ENCODE data around the gene NF2.
"Not testable (repeated sequence)": the region's sequence is repeated elsewhere in the genome, so short reads cannot be mapped to it uniquely, and the experiment has no call there.

NF2 gene

DNA sequence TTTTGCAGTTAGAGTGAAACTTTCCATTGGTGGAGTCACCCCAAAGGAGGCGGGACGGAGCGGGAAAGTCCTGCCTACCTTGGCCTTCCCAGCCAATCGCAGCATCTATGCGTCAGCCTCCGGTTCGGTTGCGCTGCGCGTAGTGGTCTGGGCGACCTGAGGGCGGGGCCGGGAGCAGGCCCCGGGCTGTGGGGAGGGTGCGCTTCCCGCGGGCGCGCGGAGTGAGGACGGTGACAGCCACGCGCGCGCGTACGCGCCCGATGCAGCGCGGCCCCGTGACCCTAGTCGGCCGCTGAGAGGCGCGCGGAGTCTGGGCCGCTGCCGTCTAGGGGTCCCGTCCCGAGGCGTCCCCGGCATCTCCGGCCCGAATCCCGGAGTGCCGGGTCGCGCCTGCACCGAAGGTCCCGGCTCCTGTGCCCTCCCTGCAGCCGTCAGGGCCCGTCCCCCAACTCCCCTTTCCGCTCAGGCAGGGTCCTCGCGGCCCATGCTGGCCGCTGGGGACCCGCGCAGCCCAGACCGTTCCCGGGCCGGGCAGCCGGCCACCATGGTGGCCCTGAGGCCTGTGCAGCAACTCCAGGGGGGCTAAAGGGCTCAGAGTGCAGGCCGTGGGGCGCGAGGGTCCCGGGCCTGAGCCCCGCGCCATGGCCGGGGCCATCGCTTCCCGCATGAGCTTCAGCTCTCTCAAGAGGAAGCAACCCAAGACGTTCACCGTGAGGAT, at the start of gene NF2:
TSS of gene NF2 (plus strand) at position 276 of the 718 bp plus-strand sequence. CDS start at position 642, 366 bp downstream.
- peaks cover 12% of the 10 kb centered on the region for H3K36me3 Mint-ChIP-seq (ENCODE audit: low read depth)
- no peaks in the 10 kb centered on the region for H3K9me3 Mint-ChIP-seq
- peaks cover 36% of the 10 kb centered on the region for H3K4me1 Mint-ChIP-seq (ENCODE audit: low read depth)
- peak within 1 kb of the TSS; percentile 88 for H3K4me3 Mint-ChIP-seq
- H3K27me3 Mint-ChIP-seq: no peaks in the 10 kb centered on the region
- peak within 1 kb of the TSS; percentile 90 for H3K27ac Mint-ChIP-seq

DNA sequence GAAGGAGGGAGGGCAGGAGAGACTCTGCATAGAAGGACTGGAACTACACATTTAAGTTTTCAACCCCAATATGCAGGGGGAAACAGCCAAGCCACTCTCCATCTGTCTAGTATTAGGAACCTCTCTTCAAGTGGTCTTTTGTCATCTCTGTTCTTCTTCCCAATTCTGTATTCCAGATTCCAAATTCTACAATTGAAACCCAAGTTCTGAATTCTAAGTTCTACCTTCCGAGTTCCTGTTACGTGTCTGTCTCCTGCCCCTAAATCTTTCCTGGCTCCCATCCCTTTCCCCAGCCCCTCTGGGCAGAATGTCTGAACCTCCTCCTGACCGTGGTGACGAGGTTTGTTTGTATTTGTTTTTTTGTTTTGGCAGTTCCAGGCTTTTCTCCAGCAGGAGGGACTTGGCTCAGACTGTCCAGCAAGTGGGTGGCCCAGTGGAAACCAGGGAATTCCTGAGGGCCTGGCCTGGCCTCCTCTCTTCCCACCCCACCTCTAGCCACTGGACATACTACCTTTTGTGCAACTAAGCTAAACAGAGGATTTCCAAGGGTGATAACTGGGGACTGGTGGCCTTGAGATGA, 48.3 kb upstream of the NF2 start:
- Mint-ChIP-seq H3K27ac (no peak overlapping the region), H3K36me3 (ENCODE audit: low read depth) (peaks cover 31% of the 10 kb centered on the region), H3K9me3 (no peaks in the 10 kb centered on the region), H3K27me3 (no peaks in the 10 kb centered on the region), H3K4me1 (ENCODE audit: low read depth) (peaks cover 17% of the 10 kb centered on the region), H3K4me3 (no peak overlapping the region)

GRCh38 chr22:29559030-29559429, 44.4 kb upstream of the NF2 start:
- H3K36me3 Mint-ChIP-seq (ENCODE audit: low read depth): peaks cover 26% of the 10 kb centered on the region
- no peak overlapping the region for H3K4me3 Mint-ChIP-seq
- no peaks in the 10 kb centered on the region for H3K27me3 Mint-ChIP-seq

DNA sequence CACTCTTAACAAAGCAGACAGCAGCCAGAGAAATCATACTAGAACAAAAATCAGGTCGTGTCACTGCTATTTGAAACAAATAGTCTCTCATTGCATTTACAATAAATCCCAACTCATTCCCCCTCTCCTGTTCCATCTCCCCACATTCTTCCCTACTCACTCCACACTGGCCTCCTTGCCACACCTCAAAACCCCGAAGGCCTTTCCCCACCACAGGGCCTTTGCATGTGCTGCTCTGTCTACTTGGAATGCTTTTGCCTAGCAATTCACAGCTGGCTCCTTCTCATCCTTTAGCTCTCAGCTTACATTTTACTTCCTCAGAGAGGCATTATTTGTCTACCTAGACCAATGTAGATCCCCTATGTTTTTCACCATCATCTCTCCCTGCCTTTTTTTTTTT, 43.6 kb upstream of the NF2 start:
- no peak overlapping the region for H3K4me3 Mint-ChIP-seq
- H3K4me1 Mint-ChIP-seq (ENCODE audit: low read depth): peaks cover 5% of the 10 kb centered on the region
- peaks cover 28% of the 10 kb centered on the region for H3K36me3 Mint-ChIP-seq (ENCODE audit: low read depth)
- H3K9me3 Mint-ChIP-seq: no peaks in the 10 kb centered on the region
- H3K27ac Mint-ChIP-seq: peak overlapping the region; percentile 23
- no peaks in the 10 kb centered on the region for H3K27me3 Mint-ChIP-seq

More at GRCh38 chr22:29559030-29559429, 44.4 kb upstream of the NF2 start:
- Mint-ChIP-seq H3K27ac (no peak overlapping the region), H3K4me1 (ENCODE audit: low read depth) (peaks cover 5% of the 10 kb centered on the region), H3K9me3 (no peaks in the 10 kb centered on the region)

- H3K9me3 Mint-ChIP-seq: no peaks in the 10 kb centered on the region
- H3K27ac Mint-ChIP-seq: no peak overlapping the region
- no peaks in the 10 kb centered on the region for H3K27me3 Mint-ChIP-seq
- peaks cover 23% of the 10 kb centered on the region for H3K36me3 Mint-ChIP-seq (ENCODE audit: low read depth)
- no peaks in the 10 kb centered on the region for H3K4me1 Mint-ChIP-seq (ENCODE audit: low read depth)
- no peak overlapping the region for H3K4me3 Mint-ChIP-seq
Measured at GRCh38 chr22:29563652-29564460, 39.6 kb upstream of the NF2 start.

DNA sequence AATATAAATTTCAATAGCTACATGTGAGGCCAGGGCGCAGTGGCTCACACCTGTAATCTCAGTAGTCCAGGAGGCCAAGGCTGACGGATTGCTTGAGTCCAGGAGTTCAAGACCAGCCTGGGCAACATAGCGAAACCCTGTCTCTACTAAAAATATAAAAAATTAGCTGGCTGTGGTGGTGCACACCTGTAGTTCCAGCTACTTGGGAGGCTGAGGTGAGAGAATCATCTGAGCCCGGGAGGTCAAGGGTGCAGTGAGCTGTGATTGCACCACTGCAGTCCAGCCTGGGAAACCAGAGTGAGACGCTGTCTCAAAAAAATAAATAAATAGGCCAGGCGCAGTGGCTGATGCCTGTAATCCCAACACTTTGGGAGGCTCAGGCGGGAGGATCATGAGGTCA, 36.9 kb upstream of the NF2 start:
- not testable (repeated sequence) for H3K9me3 Mint-ChIP-seq; H3K27me3 Mint-ChIP-seq; H3K27ac Mint-ChIP-seq; H3K4me1 Mint-ChIP-seq (ENCODE audit: low read depth); H3K4me3 Mint-ChIP-seq
- H3K36me3 Mint-ChIP-seq (ENCODE audit: low read depth): peaks cover 16% of the 10 kb centered on the region

GRCh38 chr22:29567338-29567737, 36.1 kb upstream of the NF2 start:
- no peaks in the 10 kb centered on the region for H3K9me3 Mint-ChIP-seq
- H3K4me1 Mint-ChIP-seq (ENCODE audit: low read depth): no peaks in the 10 kb centered on the region
- peaks cover 16% of the 10 kb centered on the region for H3K36me3 Mint-ChIP-seq (ENCODE audit: low read depth)
- H3K27ac Mint-ChIP-seq: no peak overlapping the region
- H3K4me3 Mint-ChIP-seq: no peak overlapping the region
- no peaks in the 10 kb centered on the region for H3K27me3 Mint-ChIP-seq

DNA sequence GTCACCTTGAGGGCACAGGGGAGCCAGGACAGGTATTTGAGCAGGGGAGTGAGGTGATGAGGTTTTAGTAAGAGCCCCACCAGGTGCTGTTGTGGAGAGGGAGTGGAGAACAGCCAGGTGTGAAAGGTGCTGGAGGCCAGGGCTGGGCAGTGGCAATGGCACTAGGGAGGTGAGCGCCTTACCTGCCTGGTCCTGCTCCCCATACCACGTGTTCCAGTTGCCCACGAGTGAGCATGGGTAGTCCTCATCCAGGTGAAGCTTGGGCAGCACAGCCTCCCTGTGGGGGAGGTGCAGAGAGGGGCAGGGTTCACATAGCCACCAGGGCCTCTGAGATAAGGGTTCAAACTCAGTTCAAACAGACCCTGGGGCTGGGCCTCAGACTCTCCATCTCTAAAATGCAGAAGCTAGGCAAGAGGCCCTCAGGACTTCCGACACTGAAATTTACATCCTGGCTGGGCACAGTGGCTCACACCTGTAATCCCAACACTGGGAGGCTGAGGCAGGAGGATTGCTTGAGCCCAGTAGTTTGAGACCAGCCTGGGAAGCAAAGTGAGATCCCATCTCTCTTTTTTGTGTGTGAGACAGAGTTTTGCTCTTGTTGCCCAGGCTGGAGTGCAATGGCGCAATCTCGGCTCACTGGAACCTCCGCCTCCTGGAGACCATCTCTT, 34.3 kb upstream of the NF2 start:
- H3K9me3 Mint-ChIP-seq: no peaks in the 10 kb centered on the region
- peaks cover 15% of the 10 kb centered on the region for H3K36me3 Mint-ChIP-seq (ENCODE audit: low read depth)
- no peak overlapping the region for H3K4me3 Mint-ChIP-seq
- no peaks in the 10 kb centered on the region for H3K27me3 Mint-ChIP-seq
- H3K4me1 Mint-ChIP-seq (ENCODE audit: low read depth): no peaks in the 10 kb centered on the region
- H3K27ac Mint-ChIP-seq: peak overlapping the region; percentile 31

DNA sequence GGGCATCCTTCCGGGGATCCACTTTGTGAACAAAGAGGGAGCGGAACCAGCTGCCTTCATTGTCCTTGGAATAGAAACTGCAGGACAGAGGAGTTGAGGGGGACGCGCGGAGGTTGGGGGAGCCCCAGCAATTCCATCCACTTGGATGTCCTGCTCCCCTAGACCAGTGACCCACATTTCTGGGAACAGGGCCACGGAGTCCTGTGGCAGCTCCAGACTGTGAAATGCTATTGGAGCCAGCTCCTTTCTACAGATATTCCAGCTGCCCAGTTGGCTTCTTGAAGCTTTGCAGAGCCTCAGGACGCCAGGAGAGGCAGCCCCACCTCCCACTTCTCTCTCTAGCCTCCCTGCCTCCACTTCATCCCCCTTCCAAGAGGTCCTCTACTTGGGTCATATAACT, 33.0 kb upstream of the NF2 start:
- H3K4me3 Mint-ChIP-seq: no peak overlapping the region
- H3K27ac Mint-ChIP-seq: no peak overlapping the region
- peaks cover 14% of the 10 kb centered on the region for H3K36me3 Mint-ChIP-seq (ENCODE audit: low read depth)
- no peaks in the 10 kb centered on the region for H3K27me3 Mint-ChIP-seq
- H3K9me3 Mint-ChIP-seq: no peaks in the 10 kb centered on the region
- no peaks in the 10 kb centered on the region for H3K4me1 Mint-ChIP-seq (ENCODE audit: low read depth)

GRCh38 chr22:29570912-29571549, 32.4 kb upstream of the NF2 start:
- H3K27ac Mint-ChIP-seq: no peak overlapping the region
- no peaks in the 10 kb centered on the region for H3K4me1 Mint-ChIP-seq (ENCODE audit: low read depth)
- H3K9me3 Mint-ChIP-seq: no peaks in the 10 kb centered on the region
- H3K27me3 Mint-ChIP-seq: no peaks in the 10 kb centered on the region
- peaks cover 11% of the 10 kb centered on the region for H3K36me3 Mint-ChIP-seq (ENCODE audit: low read depth)
- H3K4me3 Mint-ChIP-seq: no peak overlapping the region

DNA sequence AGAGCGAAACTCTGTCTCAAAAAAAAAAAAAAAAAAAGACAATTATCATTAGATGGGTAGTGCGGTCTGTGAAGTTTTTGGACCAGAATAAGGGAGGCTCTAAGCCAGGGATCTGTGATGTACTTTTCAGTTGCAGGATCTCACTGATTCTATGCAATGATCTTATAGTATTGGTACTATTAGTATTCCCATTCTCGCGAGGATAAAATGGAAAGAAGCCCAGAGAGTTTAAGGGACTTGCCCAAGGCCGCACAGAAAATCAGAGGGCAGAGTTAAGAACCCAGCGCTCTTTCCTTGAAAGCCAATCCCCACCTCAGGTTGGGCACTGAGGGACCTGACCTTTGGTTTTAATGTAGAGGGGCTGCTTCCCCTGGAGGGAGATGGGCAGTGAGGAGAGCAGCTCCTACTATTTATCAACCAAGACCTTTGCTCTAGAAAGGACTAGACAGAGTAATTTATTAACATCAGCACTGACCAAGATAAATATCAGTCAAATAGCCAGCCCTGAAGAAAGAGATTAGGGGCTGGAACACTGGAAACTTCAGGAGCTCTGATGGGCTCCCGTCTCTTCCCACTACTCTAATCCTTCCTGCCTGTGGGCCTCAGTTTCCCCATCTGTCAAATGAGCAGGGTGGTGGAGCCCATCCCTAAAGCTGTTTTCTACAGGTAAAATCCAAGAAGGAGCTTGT, 28.5 kb upstream of the NF2 start:
- Mint-ChIP-seq H3K27ac (no peak overlapping the region), H3K27me3 (no peaks in the 10 kb centered on the region), H3K4me1 (ENCODE audit: low read depth) (peaks cover 3% of the 10 kb centered on the region), H3K9me3 (no peaks in the 10 kb centered on the region), H3K4me3 (no peak overlapping the region), H3K36me3 (ENCODE audit: low read depth) (no peaks in the 10 kb centered on the region)

DNA sequence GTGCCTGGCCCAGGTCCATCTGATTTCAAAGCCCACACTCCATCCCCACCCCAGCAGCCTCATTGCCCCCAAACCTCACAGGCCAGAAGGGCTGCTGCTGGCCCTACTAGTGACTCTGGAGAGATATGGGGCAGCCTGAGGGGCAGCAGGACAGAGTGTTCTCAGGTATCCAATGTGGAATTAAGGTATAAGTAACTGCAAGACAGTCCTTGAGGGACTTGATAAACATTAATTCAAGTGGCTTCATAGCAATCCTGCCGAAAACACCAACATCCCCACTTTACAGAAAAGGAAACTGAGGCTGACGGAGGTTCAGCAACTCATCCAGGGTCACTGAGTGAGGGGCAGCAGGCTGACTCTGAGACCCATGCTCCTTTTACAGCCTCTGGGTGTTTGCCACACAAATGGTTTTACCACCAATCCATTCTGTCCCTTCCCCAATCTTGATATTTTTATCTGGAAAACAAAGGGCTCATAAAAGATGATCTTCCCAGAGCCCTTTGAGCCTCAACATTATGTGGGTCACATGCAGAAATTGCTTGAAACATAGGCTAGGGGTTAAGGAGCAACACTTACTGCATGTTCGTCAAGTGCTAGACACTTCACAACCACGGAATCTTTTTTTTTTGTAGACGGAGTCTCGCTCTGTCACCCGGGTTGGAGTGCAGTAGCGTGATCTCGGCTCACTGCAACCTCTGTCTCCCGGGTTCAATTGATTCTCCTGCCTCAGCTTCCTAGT, 24.8 kb upstream of the NF2 start:
- Mint-ChIP-seq H3K4me3 (no peak overlapping the region), H3K4me1 (ENCODE audit: low read depth) (peaks cover 14% of the 10 kb centered on the region), H3K27me3 (no peaks in the 10 kb centered on the region), H3K36me3 (ENCODE audit: low read depth) (no peaks in the 10 kb centered on the region), H3K27ac (no peak overlapping the region), H3K9me3 (no peaks in the 10 kb centered on the region)

DNA sequence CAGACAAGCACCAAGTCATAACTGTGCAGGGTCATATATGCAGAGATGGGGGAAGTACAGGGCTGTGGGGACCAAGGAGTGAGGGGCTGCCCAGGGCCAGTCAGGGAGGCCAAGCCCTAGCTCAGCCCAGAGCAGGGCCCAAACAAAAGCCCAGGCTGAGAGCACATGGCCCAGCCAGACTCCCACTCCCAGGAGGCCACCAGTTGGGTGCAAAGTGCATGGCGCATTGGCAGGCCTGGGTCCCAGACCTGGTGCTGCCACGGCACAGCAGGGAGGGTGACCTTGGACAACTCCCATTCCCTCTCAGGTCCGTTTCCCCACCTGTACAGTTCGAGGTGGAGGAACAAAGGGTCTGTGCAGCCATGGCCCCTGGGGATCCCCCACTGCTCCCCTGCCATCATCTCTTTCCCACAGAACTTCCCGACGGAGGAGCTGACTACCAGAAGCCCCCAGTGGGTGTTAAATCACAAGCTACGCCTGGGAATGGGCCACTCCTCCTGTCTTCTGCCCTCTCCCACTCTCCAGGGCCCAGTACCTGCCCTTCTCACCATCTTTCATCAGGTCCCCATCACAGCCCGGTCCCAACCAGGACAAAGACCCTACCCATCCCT, 23.1 kb upstream of the NF2 start:
- Mint-ChIP-seq H3K4me1 (ENCODE audit: low read depth) (peaks cover 14% of the 10 kb centered on the region), H3K36me3 (ENCODE audit: low read depth) (no peaks in the 10 kb centered on the region), H3K27me3 (no peaks in the 10 kb centered on the region), H3K27ac (peak overlapping the region; percentile 93), H3K4me3 (peak overlapping the region; percentile 91), H3K9me3 (no peaks in the 10 kb centered on the region)

All from stimulated activated naive CD8-positive, alpha-beta T cell treated with anti-CD3 and anti-CD28 coated beads, Interleukin-15, Interleukin-2, amounts not matched to agents 100 ng/mL and 50 ng/mL, for 24 hours (primary cell).